HCT116 (cell line): ENCODE data around the gene ZACN.
"Not testable (repeated sequence)": the region's sequence is repeated elsewhere in the genome, so short reads cannot be mapped to it uniquely, and the experiment has no call there.

Experiments
- EGR1 ChIP-seq: IDR thresholded peaks from 2 replicates; pipeline ENCODE4 v1.6.1; 2012; ENCODE audit warnings: low read depth
- EZH2 ChIP-seq: fragments of 200-600 bp; sonication (generic); IDR thresholded peaks from 2 replicates; pipeline ENCODE4 v1.6.1; 2017; ENCODE audit warnings: antibody characterized with exemption, mixed run types
- POLR2A ChIP-seq: IDR thresholded peaks from 2 replicates; pipeline ENCODE4 v1.7.0; 2011; ENCODE audit warnings: borderline replicate concordance; ENCODE audit not compliant: insufficient read depth, insufficient read length; ENCODE audit errors: extremely low read depth
- TCF7L2 ChIP-seq: IDR thresholded peaks from 2 replicates; pipeline ENCODE4 v1.7.0; 2011; ENCODE audit warnings: borderline replicate concordance, inconsistent platforms; ENCODE audit not compliant: insufficient read depth, insufficient read length; ENCODE audit errors: extremely low read depth
- YY1 ChIP-seq: IDR thresholded peaks from 2 replicates; pipeline ENCODE4 v1.6.1; 2011; ENCODE audit warnings: low read length, low read depth, moderate library complexity, mild to moderate bottlenecking; ENCODE audit not compliant: insufficient replicate concordance; ENCODE audit errors: extremely low read depth
- TF ChIP-seq, protein P1 (sequence below): IDR thresholded peaks from 2 replicates; pipeline ENCODE4 v1.6.1; 2012
- TF ChIP-seq, protein P2 (sequence below), 3 experiments: fragments of 200-600 bp in 1 of 3; sonication (generic) in 1 of 3; IDR thresholded peaks in 2 of 3; conservative IDR thresholded peaks in 1 of 3; 2 replicates each; pipeline ENCODE4 v1.5.1; 2012 to 2017; ENCODE audit warnings: low read depth in 2 of 3, low read length in 2 of 3, antibody characterized with exemption in 1 of 3, borderline replicate concordance in 1 of 3, control low read depth in 1 of 3, mild to moderate bottlenecking in 1 of 3, mixed read lengths in 1 of 3, mixed run types in 1 of 3, moderate library complexity in 1 of 3; ENCODE audit not compliant: insufficient read depth in 1 of 3

DNA sequence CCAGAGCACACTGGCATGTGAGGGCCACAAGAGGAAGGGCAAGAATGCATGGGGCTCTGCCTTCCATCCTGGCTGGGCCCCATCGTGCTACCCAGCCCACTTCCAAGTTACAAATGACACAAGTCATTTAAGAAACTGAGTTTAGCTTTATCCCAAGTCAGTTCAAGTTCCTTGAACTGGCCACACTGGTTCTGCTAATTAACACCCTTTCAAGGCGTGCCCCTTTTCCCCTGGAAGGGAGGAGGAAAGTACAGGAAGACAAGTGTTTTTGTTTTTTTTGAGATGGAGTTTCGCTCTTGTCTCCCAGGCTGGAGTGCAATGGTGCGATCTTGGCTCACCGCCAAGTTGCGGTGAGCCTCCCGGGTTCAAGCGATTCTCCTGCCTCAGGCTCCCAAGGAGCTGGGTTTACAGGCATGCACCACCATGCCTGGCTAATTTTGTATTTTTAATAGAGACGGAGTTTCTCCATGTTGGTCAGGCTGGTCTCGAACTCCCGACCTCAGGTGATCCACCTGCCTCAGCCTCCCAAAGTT, 34.4 kb upstream of the ZACN start:
- TF ChIP-seq, protein P1, sequence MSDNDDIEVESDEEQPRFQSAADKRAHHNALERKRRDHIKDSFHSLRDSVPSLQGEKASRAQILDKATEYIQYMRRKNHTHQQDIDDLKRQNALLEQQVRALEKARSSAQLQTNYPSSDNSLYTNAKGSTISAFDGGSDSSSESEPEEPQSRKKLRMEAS: not testable (repeated sequence)
- TF ChIP-seq, protein P2, sequence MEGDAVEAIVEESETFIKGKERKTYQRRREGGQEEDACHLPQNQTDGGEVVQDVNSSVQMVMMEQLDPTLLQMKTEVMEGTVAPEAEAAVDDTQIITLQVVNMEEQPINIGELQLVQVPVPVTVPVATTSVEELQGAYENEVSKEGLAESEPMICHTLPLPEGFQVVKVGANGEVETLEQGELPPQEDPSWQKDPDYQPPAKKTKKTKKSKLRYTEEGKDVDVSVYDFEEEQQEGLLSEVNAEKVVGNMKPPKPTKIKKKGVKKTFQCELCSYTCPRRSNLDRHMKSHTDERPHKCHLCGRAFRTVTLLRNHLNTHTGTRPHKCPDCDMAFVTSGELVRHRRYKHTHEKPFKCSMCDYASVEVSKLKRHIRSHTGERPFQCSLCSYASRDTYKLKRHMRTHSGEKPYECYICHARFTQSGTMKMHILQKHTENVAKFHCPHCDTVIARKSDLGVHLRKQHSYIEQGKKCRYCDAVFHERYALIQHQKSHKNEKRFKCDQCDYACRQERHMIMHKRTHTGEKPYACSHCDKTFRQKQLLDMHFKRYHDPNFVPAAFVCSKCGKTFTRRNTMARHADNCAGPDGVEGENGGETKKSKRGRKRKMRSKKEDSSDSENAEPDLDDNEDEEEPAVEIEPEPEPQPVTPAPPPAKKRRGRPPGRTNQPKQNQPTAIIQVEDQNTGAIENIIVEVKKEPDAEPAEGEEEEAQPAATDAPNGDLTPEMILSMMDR (IDR thresholded peaks at IDR 0.05 in 2 of 3, conservative IDR thresholded peaks at IDR 0.05 in 1 of 3; ENCODE audit: borderline replicate concordance in 1 of 3, insufficient read depth in 1 of 3, low read depth in 2 of 3, low read length in 2 of 3): not testable (repeated sequence)
- TF ChIP-seq POLR2A, EGR1, EZH2, YY1, TCF7L2: not testable (repeated sequence)
